Measurements from ENCODE around the gene ZNF839. TPM values are rescaled to one million over a fixed set of nuclear protein-coding genes. Genes with fewer than 3 reads are reported as not detected.
A peak's percentile ranks its signal among the peaks of the same experiment; 100 is the strongest.

The ZNF839 gene
- 100 to 1,000 TPM in 1 of 5 donors, 10 to 100 TPM in 3, 1 to 10 TPM in 1; 8.8 to 116 (median 15.8) TPM for total RNA-seq
- 10 to 100 TPM in 1 of 3 donors, 1 to 10 TPM in 2; 5.5 to 10.2 (median 5.9) TPM for polyA plus RNA-seq
- long read RNA-seq, donor 1, partial matches to known transcripts: 0 of 1 reads
- long read RNA-seq, donor 1, other reads (novel, unspliced or antisense): 0 of 1 reads
- long read RNA-seq, donor 2, partial matches to known transcripts: 0 of 1 reads
- long read RNA-seq, donor 2, other reads (novel, unspliced or antisense): 0 of 1 reads
- long read RNA-seq, donor 3, partial matches to known transcripts: 0 of 1 reads
- long read RNA-seq, donor 3, other reads (novel, unspliced or antisense): 0 of 1 reads
- long read RNA-seq, donor 4: 0 reads
- long read RNA-seq, donor 5, partial matches to known transcripts: 0 of 1 reads
- long read RNA-seq, donor 5, other reads (novel, unspliced or antisense): 0 of 1 reads
- long read RNA-seq, donor 6, partial matches to known transcripts: 0 of 2 reads
- long read RNA-seq, donor 6, other reads (novel, unspliced or antisense): 0 of 2 reads
- long read RNA-seq, donor 7: 0 reads
- long read RNA-seq, donor 8: 0 reads
- long read RNA-seq, donor 9: 0 reads
- long read RNA-seq, donor 10: 0 reads

DNA sequence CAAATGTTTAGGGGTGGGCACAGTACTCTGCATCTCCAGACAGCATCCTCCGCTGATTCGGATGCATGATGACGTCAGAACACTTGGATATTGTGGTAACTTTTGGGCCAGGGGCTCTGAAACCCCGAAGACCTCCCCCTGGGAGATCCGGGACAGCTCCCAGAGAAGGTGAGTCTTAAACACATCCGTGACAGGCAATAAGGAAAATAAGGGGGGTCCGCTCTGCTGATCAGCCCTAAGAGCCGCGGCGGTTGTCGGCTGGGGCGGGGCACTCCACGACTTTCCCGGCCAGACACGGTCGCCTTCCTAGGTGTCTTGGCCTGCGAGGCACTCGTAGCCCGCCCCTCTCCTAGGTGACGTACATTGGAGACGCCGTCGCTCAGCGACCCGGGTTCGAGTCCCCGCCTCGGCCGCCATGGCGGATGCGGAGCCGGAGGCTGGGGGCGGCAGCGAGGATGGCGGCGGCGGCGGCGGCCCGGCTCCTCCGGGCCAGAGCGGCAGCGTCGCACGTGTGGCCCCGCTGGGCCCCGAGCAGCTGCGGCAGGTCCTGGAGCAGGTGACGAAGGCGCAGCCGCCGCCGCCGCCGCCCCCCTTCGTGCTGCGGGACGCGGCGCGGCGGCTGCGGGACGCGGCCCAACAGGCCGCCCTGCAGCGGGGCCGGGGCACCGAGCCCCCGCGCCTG, at the start of gene ZNF839:
TSS of gene ZNF839 (plus strand) at position 396 of the 682 bp plus-strand sequence. CDS start at position 416, 20 bp downstream.
- Histone ChIP-seq H3K9me3 (no peaks in the 10 kb centered on the region), H3K27ac (peak within 1 kb of the TSS; percentile 92 to 98 (median 94)), H3K27me3 (no peaks in the 10 kb centered on the region), H3K4me1 (peaks cover 21 to 62% (median 52%) of the 10 kb centered on the region in 4 donors), H3K36me3 (no peaks in the 10 kb centered on the region), H3K4me3 (peak within 1 kb of the TSS; percentile 72 to 83 (median 77))
- peak; percentile 93 to 97 for DNase-seq
- intact Hi-C loops (cut with DNase I; ENCODE audit: low total_unique reads): no loop called here
- TF ChIP-seq EP300 (IDR thresholded peaks at IDR 0.05) (no peak), POLR2AphosphoS5 (IDR thresholded peaks at IDR 0.05) (peak; percentile 70 to 92 (median 80)), POLR2A (IDR thresholded peaks at IDR 0.05) (no peak)
- TF ChIP-seq, protein P1, sequence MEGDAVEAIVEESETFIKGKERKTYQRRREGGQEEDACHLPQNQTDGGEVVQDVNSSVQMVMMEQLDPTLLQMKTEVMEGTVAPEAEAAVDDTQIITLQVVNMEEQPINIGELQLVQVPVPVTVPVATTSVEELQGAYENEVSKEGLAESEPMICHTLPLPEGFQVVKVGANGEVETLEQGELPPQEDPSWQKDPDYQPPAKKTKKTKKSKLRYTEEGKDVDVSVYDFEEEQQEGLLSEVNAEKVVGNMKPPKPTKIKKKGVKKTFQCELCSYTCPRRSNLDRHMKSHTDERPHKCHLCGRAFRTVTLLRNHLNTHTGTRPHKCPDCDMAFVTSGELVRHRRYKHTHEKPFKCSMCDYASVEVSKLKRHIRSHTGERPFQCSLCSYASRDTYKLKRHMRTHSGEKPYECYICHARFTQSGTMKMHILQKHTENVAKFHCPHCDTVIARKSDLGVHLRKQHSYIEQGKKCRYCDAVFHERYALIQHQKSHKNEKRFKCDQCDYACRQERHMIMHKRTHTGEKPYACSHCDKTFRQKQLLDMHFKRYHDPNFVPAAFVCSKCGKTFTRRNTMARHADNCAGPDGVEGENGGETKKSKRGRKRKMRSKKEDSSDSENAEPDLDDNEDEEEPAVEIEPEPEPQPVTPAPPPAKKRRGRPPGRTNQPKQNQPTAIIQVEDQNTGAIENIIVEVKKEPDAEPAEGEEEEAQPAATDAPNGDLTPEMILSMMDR (IDR thresholded peaks at IDR 0.05): peak in 1 of 7 experiments; percentile 9
- WGBS, 5 donors: 0 to 1% (median 0%) methylated on average over 13 to 71 of the region's 71 CpGs

DNA sequence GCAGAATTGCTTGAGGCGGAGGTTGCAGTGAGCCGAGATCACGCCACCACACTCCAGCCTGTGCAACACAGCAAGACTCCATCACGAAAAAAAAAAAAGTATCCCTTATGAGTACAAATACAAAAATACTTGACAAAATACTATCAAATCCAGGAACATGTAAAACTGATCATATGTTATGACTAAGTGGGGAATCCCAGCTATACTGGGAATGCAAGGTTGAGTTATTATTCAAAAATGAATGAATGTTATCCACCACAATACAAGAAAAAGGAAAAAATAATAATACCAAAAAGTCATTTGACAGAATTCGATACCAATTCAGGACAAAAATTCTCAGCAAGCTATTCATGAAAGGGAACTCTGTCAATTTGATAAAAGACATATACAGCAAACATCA, 47.2 kb upstream of the ZNF839 start:
- no peak overlapping the region for H3K27ac ChIP-seq
- intact Hi-C loops (cut with DNase I; ENCODE audit: low total_unique reads): no loop called here
- WGBS, 5 donors: 91 to 94% (median 93%) methylated on average over 5 of the region's 5 CpGs

DNA sequence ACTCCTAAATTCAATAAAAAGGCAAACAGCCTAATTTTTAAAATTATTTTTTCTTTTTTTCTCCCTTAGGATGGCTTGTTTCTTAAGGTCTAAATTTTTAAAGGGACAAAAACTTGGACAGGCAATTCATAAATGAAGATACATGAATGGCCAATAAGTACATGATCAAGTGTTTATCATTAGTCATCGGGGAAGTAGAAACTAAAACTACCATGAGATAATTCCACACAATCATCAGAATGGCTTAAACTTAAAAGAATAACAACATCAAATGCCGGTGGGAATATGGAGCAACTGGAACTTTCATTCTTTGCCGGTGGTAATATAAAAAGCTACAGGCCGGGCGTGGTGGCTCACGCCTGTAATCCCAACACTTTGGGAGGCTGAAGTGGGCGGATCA, 43.7 kb upstream of the ZNF839 start:
- H3K4me3 ChIP-seq: no peak overlapping the region
- TF ChIP-seq EP300 (IDR thresholded peaks at IDR 0.05): no peak
- no peak for TF ChIP-seq POLR2AphosphoS5 (IDR thresholded peaks at IDR 0.05)
- TF ChIP-seq, protein P1 (IDR thresholded peaks at IDR 0.05): no peak
- no peak for TF ChIP-seq POLR2A (IDR thresholded peaks at IDR 0.05)
- H3K4me1 ChIP-seq: peaks cover 0 to 11% (median 9%) of the 10 kb centered on the region in 4 donors
- WGBS, 5 donors: 86 to 99% (median 96%) methylated on average over 7 of the region's 7 CpGs
- intact Hi-C loops (cut with DNase I; ENCODE audit: low total_unique reads): no loop called here
- peaks cover 0 to 18% (median 3%) of the 10 kb centered on the region in 4 donors for H3K36me3 ChIP-seq
- no peaks in the 10 kb centered on the region for H3K27me3 ChIP-seq
- H3K27ac ChIP-seq: no peak overlapping the region
- DNase-seq: no peak
- no peaks in the 10 kb centered on the region for H3K9me3 ChIP-seq

More for the DNA sequence above, 47.2 kb upstream of the ZNF839 start:
- Histone ChIP-seq H3K4me1 (no peaks in the 10 kb centered on the region), H3K36me3 (peaks cover 0 to 4% (median 0%) of the 10 kb centered on the region in 4 donors), H3K9me3 (no peaks in the 10 kb centered on the region), H3K4me3 (no peak overlapping the region), H3K27me3 (no peaks in the 10 kb centered on the region)
- DNase-seq: no peak
- TF ChIP-seq EP300 (IDR thresholded peaks at IDR 0.05) (no peak), POLR2A (IDR thresholded peaks at IDR 0.05) (no peak), POLR2AphosphoS5 (IDR thresholded peaks at IDR 0.05) (no peak)
- TF ChIP-seq, protein P1 (IDR thresholded peaks at IDR 0.05): no peak
